GM21381 (cell line): Measurements from ENCODE around the gene PHB1.
"Not testable (repeated sequence)": the region's sequence is repeated elsewhere in the genome, so short reads cannot be mapped to it uniquely, and the experiment has no call there.

Experiments
- ATAC-seq: cut with Tn5 transposase; IDR thresholded peaks from one replicate; pipeline ENCODE4 v1.9.1; 2021; ENCODE audit warnings: mild to moderate bottlenecking, moderate library complexity; ENCODE audit not compliant: unreplicated experiment

The PHB1 gene

GRCh38 chr17:49406421-49407061, 8.1 kb downstream of the PHB1 start:
- no peak for ATAC-seq

GRCh38 chr17:49404906-49405305, 9.8 kb downstream of the PHB1 start:
- no peak for ATAC-seq

- ATAC-seq: no peak
Observed at GRCh38 chr17:49404361-49404760, 10.3 kb downstream of the PHB1 start.

GRCh38 chr17:49403514-49404289, 11.0 kb downstream of the PHB1 start:
- no peak for ATAC-seq

GRCh38 chr17:49402706-49403105, 12.0 kb downstream of the PHB1 start:
- ATAC-seq: no peak

- ATAC-seq: no peak
Observed at GRCh38 chr17:49401971-49402611, 12.6 kb downstream of the PHB1 start.

GRCh38 chr17:49399995-49400394, 14.7 kb downstream of the PHB1 start:
- ATAC-seq: no peak

- no peak for ATAC-seq
Observed at GRCh38 chr17:49397586-49397985, 17.1 kb downstream of the PHB1 start.

GRCh38 chr17:49393491-49394255, 21.0 kb downstream of the PHB1 start:
- ATAC-seq: no peak

GRCh38 chr17:49390548-49391324, 23.9 kb downstream of the PHB1 start:
- ATAC-seq: no peak

- not testable (repeated sequence) for ATAC-seq
Observed at GRCh38 chr17:49389514-49390347, 25.0 kb downstream of the PHB1 start.

- ATAC-seq: no peak
Observed at GRCh38 chr17:49388692-49389513, 25.8 kb downstream of the PHB1 start.

- peak; percentile 50 for ATAC-seq
Observed at GRCh38 chr17:49388290-49388640, 26.4 kb downstream of the PHB1 start.

- no peak for ATAC-seq
Observed at GRCh38 chr17:49387498-49388289, 27.0 kb downstream of the PHB1 start.

GRCh38 chr17:49386373-49386772, 28.3 kb downstream of the PHB1 start:
- ATAC-seq: no peak

- no peak for ATAC-seq
Observed at GRCh38 chr17:49384951-49385350, 29.7 kb downstream of the PHB1 start.

GRCh38 chr17:49383060-49383459, 31.6 kb downstream of the PHB1 start:
- ATAC-seq: no peak

- no peak for ATAC-seq
Observed at GRCh38 chr17:49382556-49382955, 32.1 kb downstream of the PHB1 start.
